GM10248 (cell line): ENCODE data around the gene ZEB2.
"Not testable (repeated sequence)": the region's sequence is repeated elsewhere in the genome, so short reads cannot be mapped to it uniquely, and the experiment has no call there.

Experiments used
- CTCF ChIA-PET: fragments of 300-600 bp; sonication (Branson Sonifier 250); formaldehyde crosslinking; extraction: SDS; loops from one replicate; lab custom pipeline; 2021; ENCODE audit warnings: antibody characterized with exemption; lab: Yijun Ruan, JAX
- POLR2A ChIA-PET: fragments of 350-650 bp; sonication (Branson Sonifier 250); formaldehyde crosslinking; extraction: SDS; loops from one replicate; lab custom pipeline; 2020; ENCODE audit warnings: antibody characterized with exemption; lab: Yijun Ruan, JAX
- DNase-seq: peaks from one replicate; pipeline ENCODE4 v3.0.0; 2012; ENCODE audit errors: extremely low spot score
- TF ChIP-seq, protein P1 (sequence below): IDR thresholded peaks from 2 replicates; pipeline ENCODE4 v1.5.1; 2012; ENCODE audit warnings: mild to moderate bottlenecking, low read depth; ENCODE audit errors: extremely low read depth, missing control alignments, control extremely low read depth

Gene ZEB2

GRCh38 chr2:144369416-144369815 lies 150.5 kb downstream of the ZEB2 start:
- ChIA-PET POLR2A (no interaction called here), CTCF (interaction anchor here (0.9 to 2.2 kb wide), 5 partner anchors 8 to 243 kb away, joined by 3 to 10 read pairs (median 5); no protein-coding TSS in a partner anchor)
- TF ChIP-seq, protein P1, sequence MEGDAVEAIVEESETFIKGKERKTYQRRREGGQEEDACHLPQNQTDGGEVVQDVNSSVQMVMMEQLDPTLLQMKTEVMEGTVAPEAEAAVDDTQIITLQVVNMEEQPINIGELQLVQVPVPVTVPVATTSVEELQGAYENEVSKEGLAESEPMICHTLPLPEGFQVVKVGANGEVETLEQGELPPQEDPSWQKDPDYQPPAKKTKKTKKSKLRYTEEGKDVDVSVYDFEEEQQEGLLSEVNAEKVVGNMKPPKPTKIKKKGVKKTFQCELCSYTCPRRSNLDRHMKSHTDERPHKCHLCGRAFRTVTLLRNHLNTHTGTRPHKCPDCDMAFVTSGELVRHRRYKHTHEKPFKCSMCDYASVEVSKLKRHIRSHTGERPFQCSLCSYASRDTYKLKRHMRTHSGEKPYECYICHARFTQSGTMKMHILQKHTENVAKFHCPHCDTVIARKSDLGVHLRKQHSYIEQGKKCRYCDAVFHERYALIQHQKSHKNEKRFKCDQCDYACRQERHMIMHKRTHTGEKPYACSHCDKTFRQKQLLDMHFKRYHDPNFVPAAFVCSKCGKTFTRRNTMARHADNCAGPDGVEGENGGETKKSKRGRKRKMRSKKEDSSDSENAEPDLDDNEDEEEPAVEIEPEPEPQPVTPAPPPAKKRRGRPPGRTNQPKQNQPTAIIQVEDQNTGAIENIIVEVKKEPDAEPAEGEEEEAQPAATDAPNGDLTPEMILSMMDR, result no peak
- DNase-seq, result no peak

GRCh38 chr2:144366825-144367429 lies 153.0 kb downstream of the ZEB2 start:
- POLR2A ChIA-PET, result no interaction called here
- CTCF ChIA-PET, result interaction anchor here (1.0 to 1.4 kb wide), 2 partner anchors 9 to 25 kb away, joined by 3 to 4 read pairs; no protein-coding TSS in a partner anchor
- DNase-seq, result no peak
- TF ChIP-seq, protein P1, result no peak

- ChIA-PET CTCF (interaction anchor here (0.7 to 1.6 kb wide), 3 partner anchors 11 to 66 kb away, joined by 3 to 4 read pairs (median 3); no protein-coding TSS in a partner anchor), POLR2A (interaction anchor here (0.6 to 0.7 kb wide), 2 partner anchors 10 to 29 kb away, joined by 3 to 4 read pairs; no protein-coding TSS in a partner anchor)
- TF ChIP-seq, protein P1, result no peak
- peak; percentile 60 for DNase-seq
These were observed 154.8 kb downstream of the ZEB2 start for GRCh38 chr2:144364944-144365738.

- CTCF ChIA-PET, result interaction anchor here (0.7 to 1.6 kb wide), 3 partner anchors 10 to 65 kb away, joined by 3 to 4 read pairs (median 3); no protein-coding TSS in a partner anchor
- POLR2A ChIA-PET, DNase-seq: not testable (repeated sequence)
These were observed 155.7 kb downstream of the ZEB2 start for GRCh38 chr2:144364247-144364646.

- TF ChIP-seq, protein P1, result no peak
- no peak for DNase-seq
- ChIA-PET POLR2A (no interaction called here), CTCF (interaction anchor here (1.0 kb wide), 1 partner anchor 9 kb away, joined by 3 read pairs; no protein-coding TSS in a partner anchor)
These were observed 157.5 kb downstream of the ZEB2 start for GRCh38 chr2:144362401-144362800.

DNA sequence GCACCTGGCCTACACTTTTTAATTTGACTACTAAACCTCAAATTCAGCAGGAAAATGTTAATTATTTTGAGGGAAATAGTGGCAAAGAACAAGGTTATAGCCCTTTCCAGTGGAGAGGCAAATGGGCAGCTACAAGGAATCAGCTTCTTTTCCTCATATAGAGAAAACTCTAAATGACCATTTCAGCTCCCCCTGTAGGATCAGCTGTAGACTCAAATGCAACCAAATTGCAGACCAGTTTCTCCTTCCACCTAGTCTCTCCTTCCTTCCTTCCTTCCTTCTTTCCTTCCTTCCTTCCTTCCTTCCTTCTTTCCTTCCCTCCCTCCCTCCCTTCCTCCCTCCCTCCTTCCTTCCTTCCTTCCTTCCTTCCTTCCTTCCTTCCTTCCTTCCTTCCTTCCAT lies 158.2 kb downstream of the ZEB2 start:
- POLR2A ChIA-PET, result no interaction called here
- CTCF ChIA-PET, result interaction anchor here (1.0 to 1.8 kb wide), 4 partner anchors 8 to 19 kb away, joined by 3 to 5 read pairs (median 4); no protein-coding TSS in a partner anchor
- TF ChIP-seq, protein P1, result no peak
- no peak for DNase-seq
